ENCODE data around the gene METTL13.

The METTL13 gene, protein sequence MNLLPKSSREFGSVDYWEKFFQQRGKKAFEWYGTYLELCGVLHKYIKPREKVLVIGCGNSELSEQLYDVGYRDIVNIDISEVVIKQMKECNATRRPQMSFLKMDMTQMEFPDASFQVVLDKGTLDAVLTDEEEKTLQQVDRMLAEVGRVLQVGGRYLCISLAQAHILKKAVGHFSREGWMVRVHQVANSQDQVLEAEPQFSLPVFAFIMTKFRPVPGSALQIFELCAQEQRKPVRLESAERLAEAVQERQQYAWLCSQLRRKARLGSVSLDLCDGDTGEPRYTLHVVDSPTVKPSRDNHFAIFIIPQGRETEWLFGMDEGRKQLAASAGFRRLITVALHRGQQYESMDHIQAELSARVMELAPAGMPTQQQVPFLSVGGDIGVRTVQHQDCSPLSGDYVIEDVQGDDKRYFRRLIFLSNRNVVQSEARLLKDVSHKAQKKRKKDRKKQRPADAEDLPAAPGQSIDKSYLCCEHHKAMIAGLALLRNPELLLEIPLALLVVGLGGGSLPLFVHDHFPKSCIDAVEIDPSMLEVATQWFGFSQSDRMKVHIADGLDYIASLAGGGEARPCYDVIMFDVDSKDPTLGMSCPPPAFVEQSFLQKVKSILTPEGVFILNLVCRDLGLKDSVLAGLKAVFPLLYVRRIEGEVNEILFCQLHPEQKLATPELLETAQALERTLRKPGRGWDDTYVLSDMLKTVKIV

DNA sequence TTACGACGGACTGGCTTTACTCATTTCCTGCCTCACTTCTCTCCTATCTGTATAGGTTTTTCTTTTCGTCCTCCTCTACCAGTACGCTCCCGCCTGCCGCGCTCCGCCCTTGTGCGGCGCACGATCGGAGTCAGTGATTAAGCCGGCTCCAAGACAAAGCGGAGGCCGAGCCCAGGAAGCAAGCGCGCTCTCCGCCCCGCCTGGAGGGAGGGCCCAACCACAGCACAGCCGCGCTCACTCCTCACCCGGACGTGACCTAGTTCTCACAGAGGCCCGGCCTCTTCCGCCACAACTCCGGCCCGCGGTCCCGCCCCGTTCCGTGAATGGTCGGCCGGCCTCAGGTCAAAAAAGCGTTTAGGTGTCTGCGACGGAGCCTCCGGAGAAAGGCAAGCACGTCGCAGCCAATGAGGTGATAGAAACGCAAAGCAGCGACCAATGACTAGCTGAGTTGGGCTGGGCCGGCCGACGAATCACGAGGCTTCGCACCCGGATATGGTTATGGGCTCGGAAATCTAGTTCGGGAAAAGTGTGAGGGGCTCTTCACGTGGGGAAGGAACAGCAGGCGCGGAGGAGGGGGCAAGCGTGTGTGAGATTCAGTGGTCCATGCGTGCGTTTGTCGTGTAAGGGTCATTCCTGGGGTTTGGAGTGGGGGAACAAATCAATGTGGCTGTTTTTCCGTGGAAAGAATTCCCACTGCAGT, at the start of gene METTL13:
Gene METTL13, plus strand, starts transcription at position 485 of the 700 bp plus-strand sequence. CDS start 308 bp downstream, outside the sequence.
- DNase-seq = peak; percentile 99

DNA sequence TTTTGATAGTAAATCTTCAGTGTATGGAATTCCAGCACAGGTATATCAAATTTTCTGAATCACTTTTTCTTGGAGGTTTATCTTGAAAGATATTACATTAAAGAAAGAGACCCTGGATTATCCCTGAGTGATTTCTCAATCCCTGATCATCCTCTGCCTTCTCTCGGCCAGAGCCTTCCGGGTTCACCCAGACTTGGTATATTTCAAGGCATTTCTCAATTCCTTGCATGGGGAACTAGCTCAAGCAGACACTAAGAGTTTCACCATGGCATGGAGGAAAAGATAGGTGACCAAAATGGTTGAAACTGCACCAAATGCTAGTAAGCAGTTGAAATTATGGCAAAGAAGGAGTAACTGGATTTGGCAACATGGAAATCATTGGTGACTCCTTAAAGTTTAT, 45.3 kb upstream of the METTL13 start:
- DNase-seq = no peak

DNA sequence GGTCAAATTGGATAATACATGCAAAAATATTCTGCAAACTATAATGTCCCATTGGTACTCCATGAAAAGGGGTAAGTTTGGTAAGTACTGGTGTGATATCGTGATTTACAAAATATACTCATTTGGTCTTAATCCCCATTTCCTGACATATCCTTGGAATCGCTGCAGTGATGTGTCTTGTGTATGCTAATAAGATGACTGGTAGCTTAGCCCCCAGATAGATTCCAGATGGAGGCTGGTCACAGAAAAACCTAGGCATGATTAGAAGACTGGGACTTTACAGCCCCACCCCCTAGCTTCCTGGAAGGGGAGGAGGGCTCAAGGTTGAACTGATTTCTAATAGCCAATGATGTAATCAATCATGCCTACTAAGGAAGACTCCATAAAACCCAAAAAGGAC, 42.5 kb upstream of the METTL13 start:
- DNase-seq = no peak

DNA sequence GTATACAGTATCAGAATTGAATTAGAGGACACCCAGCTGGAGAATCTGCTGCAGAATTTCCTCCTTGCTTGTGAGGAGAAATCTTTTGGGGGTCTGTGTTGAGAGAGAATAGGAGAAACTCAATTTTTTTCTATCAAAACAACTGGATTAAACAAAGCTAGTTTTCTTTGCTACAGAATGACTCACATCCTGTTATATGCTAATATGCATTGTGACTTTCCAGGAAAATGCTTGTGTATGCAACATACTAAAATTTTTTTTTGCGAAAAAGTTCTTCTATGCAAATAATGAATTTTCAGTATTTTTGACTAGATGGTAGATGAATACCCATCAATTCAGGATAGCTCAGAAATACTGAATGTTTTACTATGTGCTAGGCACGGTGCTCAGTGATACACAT, 41.8 kb upstream of the METTL13 start:
- DNase-seq = no peak

DNA sequence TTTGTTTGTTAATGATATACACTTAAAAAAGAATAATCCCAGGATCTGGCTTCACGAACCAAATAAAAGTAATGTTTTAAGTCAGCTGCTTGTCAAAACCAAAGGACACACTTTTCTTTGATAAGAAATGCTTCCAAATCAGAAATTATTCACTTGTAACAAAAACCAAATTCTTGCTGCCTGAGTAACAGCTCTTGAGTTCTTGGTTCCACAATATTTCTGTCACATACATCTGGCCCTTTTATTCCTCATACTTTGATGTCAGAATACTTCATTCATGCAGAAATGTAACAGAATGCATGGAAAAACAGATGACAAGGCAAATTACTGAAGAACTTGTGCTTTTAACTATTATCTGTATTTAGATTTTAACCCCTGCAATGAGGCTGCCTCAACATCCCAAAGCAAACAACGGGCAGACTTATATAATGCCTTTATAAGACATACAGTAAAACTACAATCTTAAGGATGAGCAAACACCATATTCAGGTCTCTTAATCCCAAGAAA, 41.0 kb upstream of the METTL13 start:
- DNase-seq = no peak

DNA sequence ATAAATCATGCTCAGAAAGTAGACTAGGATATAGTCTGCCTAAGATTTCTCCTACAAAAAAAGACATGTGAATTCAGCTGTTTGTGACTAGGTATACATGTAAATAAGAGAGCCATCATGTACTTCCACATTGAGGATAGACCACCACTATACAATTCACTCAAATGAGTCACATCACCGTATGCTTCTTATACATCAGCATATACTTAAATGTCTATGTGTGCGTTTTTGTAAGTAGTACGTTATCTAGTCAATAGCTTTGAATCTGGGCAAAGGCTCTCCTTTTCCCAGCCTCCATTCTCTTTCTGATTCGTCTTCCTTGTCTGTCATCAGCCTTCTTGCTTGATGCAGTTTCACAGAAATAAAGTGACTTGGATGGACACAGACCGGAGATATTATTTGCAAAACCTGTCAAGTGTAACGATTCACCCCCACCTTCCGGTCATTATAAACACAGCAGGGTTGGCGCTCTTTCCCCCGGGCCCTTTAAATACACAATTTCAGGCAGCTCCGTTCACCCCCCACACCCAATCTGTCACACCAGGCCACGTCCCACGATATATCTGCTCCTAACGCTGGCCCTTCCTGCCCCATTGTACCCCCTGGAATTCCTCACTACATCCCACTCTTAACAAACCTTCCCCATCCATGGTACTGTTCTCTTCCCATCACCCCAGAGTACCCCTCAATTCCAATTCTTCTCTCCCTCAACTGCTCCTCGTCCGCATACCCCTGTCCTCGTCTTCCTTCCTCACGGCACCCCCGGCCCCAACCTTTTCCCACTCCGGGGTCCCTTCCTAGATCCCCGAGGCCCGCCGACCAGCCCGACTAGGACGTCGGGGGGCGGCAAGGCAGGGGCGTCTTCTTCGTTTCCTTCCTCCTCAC, 40.2 kb upstream of the METTL13 start:
- peak; percentile 5 for DNase-seq

DNA sequence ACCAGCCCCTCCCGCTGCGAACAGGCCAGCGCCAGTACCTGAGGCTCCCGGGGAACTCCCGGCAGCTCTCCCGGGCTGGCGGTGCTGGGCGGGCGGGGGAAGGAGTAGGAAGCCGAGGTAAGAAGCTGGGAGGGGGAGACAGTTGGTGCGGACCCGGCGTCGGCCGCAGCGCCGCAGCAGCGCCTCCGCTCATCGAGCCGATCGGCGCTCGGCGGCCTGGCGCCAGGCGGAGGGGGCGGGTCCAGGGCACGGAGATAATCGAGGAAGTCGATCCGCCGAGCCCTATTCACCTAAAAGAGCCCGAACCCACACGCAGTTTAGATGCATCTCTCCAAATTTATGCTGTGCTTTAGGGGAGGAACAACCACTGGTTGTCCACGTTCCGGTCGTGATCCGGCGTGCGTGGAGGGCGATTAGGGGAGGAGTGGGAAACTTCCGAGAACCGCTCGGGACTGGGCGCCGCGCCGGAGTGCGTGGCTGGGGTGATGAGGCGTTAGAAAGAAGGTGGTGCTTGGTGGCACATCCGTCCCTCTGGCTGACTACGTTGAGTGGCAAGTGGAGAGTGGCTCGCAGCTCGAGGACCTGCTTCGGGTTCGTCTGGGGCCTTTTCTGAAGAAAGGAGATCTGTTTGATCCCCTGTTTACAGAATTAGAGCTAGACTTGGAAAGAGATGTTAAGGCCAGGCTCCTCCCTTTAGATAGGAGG, 39.4 kb upstream of the METTL13 start, which contains the start of gene VAMP4:
Gene VAMP4, minus strand, starts transcription at position 194 of the 705 bp plus-strand sequence. CDS start 3,651 bp downstream, outside the sequence.
- DNase-seq = peak; percentile 81

DNA sequence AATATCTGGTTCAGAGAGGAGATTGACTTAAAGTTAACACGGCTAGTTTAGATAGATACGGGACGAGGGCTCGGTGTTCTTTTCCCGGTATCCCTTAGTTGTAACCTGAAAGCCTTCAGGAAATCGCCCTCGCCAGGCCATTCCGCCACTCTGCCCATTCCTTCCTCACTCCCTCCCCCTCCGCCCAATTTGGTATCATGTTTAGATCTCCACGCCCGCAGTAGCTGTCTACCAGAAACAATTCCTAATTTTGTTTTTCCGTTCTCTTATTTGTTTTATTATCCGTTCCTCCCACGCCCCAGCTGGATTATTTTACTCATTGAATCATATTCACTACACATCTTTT, 38.9 kb upstream of the METTL13 start:
- peak; percentile 46 for DNase-seq

DNA sequence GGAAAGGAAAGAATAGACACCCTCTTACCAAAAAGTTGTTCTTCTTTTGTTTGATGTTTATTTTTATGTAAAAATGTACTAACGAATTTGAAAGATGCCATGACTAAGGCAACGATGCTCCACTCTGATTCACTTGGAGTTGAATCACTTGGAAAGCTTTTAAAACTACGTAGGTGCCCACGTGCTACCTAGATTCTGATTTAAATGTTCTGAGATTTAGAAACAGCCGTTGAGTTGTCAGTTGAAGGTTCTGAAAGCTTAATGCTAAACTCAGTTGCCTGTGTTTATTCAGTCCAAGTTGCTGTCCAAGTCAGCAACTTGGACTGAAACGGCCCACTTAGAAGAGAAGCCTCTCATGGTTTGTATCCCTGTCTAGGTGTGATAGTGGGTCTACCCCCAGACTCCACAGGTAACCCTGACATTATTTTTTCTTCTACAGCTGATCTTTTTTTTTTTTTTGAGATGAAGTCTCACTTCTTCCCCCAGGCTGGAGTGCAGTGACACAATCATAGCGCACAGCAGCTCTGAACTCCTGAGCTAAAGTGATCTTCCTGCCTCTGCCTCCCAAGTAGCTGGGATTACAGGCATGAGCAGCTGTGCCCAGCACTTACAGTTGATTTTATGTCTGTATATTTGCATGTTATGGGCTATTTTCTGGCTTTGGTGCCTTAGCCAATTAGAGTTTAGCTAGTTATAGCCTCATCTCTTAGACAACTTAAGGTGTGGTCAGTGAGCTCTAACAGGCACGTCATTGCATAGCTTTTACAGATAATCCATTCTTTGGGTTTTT, 38.2 kb upstream of the METTL13 start:
- no peak for DNase-seq

DNA sequence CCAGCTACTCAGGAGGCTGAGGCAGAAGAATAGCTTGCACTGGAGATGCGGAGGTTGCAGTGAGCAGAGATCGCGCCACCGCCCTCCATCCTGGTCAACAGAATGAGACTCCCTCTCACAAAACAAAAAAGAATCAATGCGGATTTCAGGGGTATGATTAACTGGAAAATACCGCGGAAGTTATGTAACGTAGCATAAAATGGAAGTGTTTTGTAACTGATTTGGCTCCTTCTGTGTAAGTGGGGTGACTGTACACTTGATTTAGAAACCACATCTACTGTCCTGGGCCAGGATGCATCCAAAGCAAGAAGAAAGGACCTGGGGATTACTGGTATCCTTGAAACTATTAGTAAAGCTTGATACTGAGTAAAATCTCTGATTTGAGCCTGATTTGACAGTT, 36.5 kb upstream of the METTL13 start:
- no peak for DNase-seq

DNA sequence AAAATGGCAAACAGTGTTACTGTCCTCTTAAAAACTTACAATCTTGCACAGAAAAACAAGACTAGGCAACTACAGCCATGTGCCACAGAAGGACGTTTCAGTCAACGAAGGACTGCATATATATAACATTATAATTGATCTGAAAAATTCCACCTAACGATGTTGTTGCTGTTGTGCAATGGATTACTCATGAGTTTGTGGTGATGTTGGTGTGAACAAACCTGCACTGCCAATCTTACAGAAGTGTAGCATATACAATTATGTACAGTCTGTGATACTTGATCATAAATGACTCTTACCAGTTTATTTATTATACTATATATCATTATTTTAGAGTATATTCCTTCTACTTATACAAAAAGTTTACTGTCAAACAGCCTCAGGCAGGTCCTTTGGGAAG, 32.8 kb upstream of the METTL13 start:
- DNase-seq = no peak

DNA sequence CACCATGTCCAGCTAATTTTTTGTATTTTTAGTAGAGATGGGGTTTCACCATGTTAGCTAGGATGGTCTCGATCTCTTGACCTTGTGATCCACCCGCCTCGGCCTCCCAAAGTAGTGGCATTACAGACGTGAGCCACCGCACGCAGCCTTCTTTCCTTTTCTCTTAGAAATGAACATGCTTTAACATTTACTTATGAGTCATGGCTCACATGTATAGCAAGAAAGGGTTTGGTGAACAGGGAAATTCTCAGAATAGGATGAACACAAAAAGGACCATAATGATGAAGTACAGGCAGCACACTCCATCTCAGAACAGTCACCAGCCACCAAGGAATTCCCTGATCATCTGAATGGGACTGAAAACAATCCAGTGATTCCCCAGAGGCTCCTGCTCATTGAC, 30.2 kb upstream of the METTL13 start:
- DNase-seq = no peak

DNA sequence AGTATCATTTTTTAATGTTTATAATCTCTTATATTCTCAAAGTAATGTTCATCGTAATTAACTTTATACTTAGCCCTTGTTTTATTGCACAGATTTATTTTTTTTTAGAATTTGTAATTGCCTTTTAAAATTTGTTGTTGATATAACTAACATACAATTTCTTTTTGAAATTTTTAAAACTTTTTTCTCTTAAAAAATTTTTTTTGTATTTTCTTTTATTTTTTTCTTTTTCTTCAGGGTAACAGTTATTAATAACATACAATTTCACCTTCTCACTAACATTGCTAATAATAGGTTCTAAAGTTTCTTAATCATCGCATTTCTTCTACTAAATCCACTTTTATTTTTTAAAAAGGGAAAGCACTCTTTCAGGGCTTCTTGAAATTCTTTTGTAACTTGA, 28.3 kb upstream of the METTL13 start:
- no peak for DNase-seq

DNA sequence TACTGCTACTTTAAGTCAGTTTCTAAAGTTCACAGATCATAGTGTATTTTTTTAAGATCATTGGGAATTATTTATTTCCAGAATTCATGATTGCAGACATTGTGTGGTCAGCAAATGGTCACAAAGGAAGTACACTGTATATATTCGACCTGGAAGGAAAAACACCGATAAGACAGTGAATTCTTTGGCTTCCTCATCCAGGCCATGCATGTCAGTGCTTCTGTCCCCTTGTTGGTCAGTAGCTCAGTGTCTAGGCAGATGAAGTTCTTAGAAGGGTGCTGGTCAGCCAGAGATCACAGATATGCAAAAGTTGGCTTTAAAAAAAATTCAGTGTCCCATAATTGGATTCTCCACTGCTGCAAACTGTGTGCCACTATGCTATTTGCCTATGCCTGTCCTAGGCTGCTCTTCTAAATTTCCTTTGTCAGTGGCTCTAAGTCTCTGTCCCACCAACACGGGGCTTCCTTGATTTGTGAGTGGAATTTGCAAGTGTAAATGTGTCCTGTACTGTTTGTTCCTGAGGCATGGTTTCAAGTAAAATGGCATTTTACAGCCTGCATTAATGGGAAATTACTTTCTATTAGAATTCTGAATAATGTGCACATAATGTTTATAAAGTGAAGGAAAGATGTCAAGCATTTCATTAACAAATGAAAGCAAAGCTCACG, 27.6 kb upstream of the METTL13 start:
- DNase-seq = no peak

DNA sequence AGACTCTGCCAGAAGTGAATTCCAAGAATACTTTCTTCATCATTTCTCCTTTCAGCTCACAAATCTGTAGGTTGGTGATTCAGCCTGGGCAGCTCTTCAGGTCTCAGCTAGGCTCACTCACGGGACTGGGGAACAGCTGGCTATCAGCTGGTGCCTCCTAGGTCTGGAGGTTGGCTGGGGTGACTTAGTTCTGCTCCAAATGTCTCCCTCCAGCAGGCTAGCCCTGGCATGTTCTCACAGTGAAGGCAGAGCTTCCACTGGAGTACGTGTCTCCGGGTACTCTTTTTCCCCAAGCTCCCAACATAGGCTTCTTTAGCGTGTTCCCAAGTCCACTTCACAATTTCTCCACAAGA, 27.1 kb upstream of the METTL13 start:
- no peak for DNase-seq

DNA sequence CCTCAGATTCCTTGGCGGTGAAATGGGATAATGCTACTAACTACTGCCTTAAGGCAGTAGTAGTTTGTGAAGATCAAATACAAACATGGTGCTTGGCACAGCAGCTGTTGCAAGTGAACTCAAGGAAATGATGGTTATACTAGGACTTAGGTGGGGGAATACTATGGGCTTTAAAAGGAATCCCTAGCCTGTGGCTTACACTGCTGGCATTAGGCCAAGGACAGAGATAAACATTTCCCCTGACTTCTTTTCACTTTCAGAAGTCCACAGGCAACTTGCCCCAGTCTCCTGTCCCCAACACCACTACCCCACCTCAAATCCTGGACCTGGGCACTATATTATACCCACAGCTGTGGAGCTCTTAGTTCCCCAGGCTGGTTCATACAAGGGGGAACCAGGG, 26.5 kb upstream of the METTL13 start:
- no peak for DNase-seq

DNA sequence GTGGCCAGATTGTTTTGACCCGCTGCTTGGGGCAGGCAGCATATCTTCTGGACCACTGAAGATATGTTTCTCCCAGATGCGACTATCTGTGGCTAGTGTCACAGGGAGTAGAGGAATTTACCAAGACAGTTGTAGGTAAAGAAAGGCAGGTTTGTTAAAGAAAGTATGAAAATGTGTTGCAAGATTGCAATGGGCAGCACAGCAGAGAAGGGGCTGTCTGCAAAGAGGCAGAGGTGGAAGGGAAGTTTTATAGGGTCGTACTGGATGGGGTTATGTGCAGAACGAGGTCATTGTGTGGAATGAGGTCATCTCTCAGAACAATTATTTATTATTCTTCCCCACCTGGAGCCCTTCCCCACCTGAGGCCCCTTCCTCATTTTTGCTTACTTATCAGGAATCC, 24.6 kb upstream of the METTL13 start:
- no peak for DNase-seq

DNA sequence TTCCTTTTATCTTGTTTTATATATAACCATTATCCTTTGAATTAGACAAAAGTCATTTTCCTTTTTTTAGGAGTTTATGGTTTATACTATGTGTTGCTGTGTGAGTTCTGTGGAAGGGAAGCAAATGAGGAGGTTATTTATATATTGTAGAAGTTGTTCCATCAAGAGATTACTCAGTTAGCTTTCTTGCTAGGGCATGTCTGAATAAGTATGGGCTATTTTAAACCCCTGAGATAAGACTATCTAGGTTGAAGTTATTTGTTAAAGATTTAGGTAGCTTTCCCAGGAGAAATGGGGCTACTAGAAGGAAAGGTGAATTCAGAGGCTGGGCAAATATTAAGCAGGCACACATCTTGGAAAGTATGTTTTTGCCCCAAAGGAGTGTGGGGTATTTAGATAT, 23.4 kb upstream of the METTL13 start:
- DNase-seq = no peak

DNA sequence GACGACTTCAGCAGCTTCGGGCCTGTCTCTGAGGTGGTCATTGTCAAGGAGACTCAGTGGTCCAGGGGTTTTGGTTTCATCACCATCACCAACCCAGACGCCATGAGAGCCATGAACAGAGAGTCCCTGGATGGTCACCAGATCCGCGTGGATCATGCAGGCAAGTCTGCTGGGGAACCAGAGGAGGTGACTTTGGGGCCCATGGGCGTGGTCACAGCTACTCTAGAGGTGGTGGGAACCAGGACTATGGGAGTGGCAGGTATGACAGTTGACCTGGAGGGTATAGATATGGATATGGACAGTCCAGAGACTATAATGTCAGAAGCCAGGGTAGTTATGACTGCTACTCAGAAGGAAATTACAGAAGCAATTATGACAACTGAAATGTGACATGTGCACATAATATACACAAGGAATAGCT, 19.3 kb upstream of the METTL13 start:
- no peak for DNase-seq

DNA sequence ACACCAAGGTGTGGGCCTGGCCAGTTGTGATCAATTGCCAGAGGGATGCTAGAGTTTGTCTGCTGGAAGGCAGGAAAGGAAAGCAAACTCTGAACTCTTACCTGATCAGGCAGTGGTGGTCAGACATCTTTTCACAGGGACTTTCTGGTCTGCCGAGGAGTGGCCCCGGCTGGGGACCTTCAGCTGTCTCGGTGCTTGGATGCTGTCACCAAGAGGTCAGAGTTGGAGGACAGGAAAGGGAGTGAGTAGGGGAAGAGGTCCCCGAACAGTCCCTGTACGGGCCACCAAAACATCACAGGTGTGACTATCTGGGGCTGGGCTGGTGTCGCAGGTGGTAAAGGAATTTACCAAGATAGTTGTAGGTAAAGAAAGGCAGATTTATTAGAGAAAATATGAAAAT, 17.7 kb upstream of the METTL13 start:
- DNase-seq = no peak

DNA sequence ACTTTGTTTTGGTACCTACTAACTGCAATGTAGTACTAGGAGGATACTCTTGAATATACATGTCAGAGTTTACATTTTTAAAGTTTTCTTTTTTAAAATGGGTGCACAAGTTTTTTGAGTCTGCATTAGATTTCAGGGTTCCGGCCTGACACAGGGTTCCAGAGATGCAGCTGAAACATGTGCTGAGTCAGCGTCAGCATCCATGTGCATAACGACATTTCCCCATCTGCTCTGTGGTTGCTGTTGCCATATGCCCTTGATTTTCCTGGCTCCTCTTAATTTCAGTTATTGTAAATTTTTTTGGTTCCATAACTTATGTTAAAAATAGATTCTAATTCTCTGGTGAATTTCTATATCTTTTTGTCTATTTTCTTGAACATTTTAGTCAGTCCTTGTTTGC, 12.3 kb upstream of the METTL13 start:
- no peak for DNase-seq
